H9 (cell line): ENCODE results near the gene TRIM44. TPM values are rescaled to one million over a fixed set of nuclear protein-coding genes. Genes with fewer than 3 reads are reported as not detected.

Source experiments
- DNase-seq: peaks from one replicate; pipeline ENCODE4 v3.0.0-alpha.2; 2017
- H2AFZ ChIP-seq: one replicate; pipeline ENCODE4 v1.6.1; 2013; ENCODE audit warnings: mild to moderate bottlenecking, low read length, control low read depth, moderate library complexity
- H2AK5ac ChIP-seq: 2 replicates; pipeline ENCODE4 v1.6.1; 2013; ENCODE audit warnings: low read length, control low read depth, mixed read lengths; ENCODE audit not compliant: insufficient read length
- H2BK120ac ChIP-seq: one replicate; pipeline ENCODE4 v1.6.1; 2013; ENCODE audit warnings: low read depth, mild to moderate bottlenecking, low read length, control low read depth, inconsistent platforms; ENCODE audit not compliant: poor library complexity, severe bottlenecking
- H2BK12ac ChIP-seq: 2 replicates; pipeline ENCODE4 v1.6.1; 2013; ENCODE audit warnings: low read length, control low read depth, mixed read lengths, low read depth; ENCODE audit not compliant: insufficient read length
- H2BK15ac ChIP-seq: 2 replicates; pipeline ENCODE4 v1.6.1; 2013; ENCODE audit warnings: low read depth, low read length, control low read depth
- H2BK20ac ChIP-seq: one replicate; pipeline ENCODE4 v1.6.1; 2013; ENCODE audit warnings: low read depth, mild to moderate bottlenecking, low read length, control low read depth, inconsistent platforms; ENCODE audit not compliant: poor library complexity, severe bottlenecking
- H2BK5ac ChIP-seq: 2 replicates; pipeline ENCODE4 v1.6.1; 2013; ENCODE audit warnings: low read length, control low read depth, mixed read lengths; ENCODE audit not compliant: insufficient read length
- H3K14ac ChIP-seq: 2 replicates; pipeline ENCODE4 v1.6.1; 2013; ENCODE audit warnings: low read length, control low read depth; ENCODE audit not compliant: insufficient read depth
- H3K18ac ChIP-seq: 2 replicates; pipeline ENCODE4 v1.6.1; 2013; ENCODE audit warnings: low read depth, mild to moderate bottlenecking, mixed read lengths, low read length, control low read depth; ENCODE audit not compliant: insufficient read length
- H3K23ac ChIP-seq: 2 replicates; pipeline ENCODE4 v1.6.1; 2013; ENCODE audit warnings: low read length, control low read depth, mixed read lengths, low read depth; ENCODE audit not compliant: insufficient read length
- H3K23me2 ChIP-seq: 2 replicates; pipeline ENCODE4 v1.6.1; 2013; ENCODE audit warnings: low read depth, mild to moderate bottlenecking, mixed read lengths, low read length, control low read depth; ENCODE audit not compliant: insufficient read length, poor library complexity, severe bottlenecking
- H3K27ac ChIP-seq: 2 replicates; pipeline ENCODE4 v1.5.1; 2013; ENCODE audit warnings: low read length, control low read depth, mixed read lengths, low read depth; ENCODE audit not compliant: insufficient read length
- H3K27me3 ChIP-seq: 2 replicates; pipeline ENCODE4 v1.6.1; 2013; ENCODE audit warnings: low read length, control low read depth, inconsistent platforms; ENCODE audit not compliant: insufficient read depth
- H3K4ac ChIP-seq: 2 replicates; pipeline ENCODE4 v1.6.1; 2013; ENCODE audit warnings: low read depth, mild to moderate bottlenecking, control low read depth, inconsistent platforms, low read length, moderate library complexity
- H3K4me1 ChIP-seq: 2 replicates; pipeline ENCODE4 v1.6.1; 2013; ENCODE audit warnings: low read length, control low read depth, inconsistent platforms; ENCODE audit not compliant: insufficient read depth
- H3K4me2 ChIP-seq: 2 replicates; pipeline ENCODE4 v1.6.1; 2013; ENCODE audit warnings: low read length, control low read depth, mixed read lengths; ENCODE audit not compliant: insufficient read length, insufficient read depth
- H3K56ac ChIP-seq: 2 replicates; pipeline ENCODE4 v1.6.1; 2013; ENCODE audit warnings: low read depth, mild to moderate bottlenecking, mixed read lengths, low read length, control low read depth; ENCODE audit not compliant: insufficient read length
- H3K79me1 ChIP-seq: 2 replicates; pipeline ENCODE4 v1.6.1; 2013; ENCODE audit warnings: low read depth, mild to moderate bottlenecking, moderate library complexity, low read length, control low read depth, inconsistent platforms; ENCODE audit not compliant: insufficient read depth, poor library complexity, severe bottlenecking
- H3K79me2 ChIP-seq: 2 replicates; pipeline ENCODE4 v1.6.1; 2013; ENCODE audit warnings: low read length, control low read depth, inconsistent platforms; ENCODE audit not compliant: insufficient read depth
- H3K9ac ChIP-seq: 2 replicates; pipeline ENCODE4 v1.6.1; 2013; ENCODE audit warnings: low read length, control low read depth, mixed read lengths; ENCODE audit not compliant: insufficient read length; ENCODE audit errors: extremely low read depth
- H3K9me3 ChIP-seq: one replicate; pipeline ENCODE4 v1.6.1; 2013; ENCODE audit warnings: low read depth, low read length, inconsistent platforms; ENCODE audit not compliant: control insufficient read depth
- H3T11ph ChIP-seq: one replicate; pipeline ENCODE4 v1.6.1; 2013; ENCODE audit warnings: mild to moderate bottlenecking, low read length, control low read depth, inconsistent platforms
- H4K20me1 ChIP-seq: one replicate; pipeline ENCODE4 v1.6.1; 2013; ENCODE audit not compliant: control insufficient read depth, insufficient read length, insufficient read depth
- H4K5ac ChIP-seq: 2 replicates; pipeline ENCODE4 v1.6.1; 2013; ENCODE audit warnings: low read depth, mild to moderate bottlenecking, mixed read lengths, low read length, control low read depth; ENCODE audit not compliant: insufficient read length
- H4K8ac ChIP-seq: replicated peaks from 2 replicates; pipeline ENCODE4 v1.6.1; 2013; ENCODE audit warnings: low read length, control low read depth, mixed read lengths, low read depth; ENCODE audit not compliant: insufficient read length
- H4K91ac ChIP-seq: 2 replicates; pipeline ENCODE4 v1.6.1; 2013; ENCODE audit warnings: low read depth, mild to moderate bottlenecking, moderate library complexity, mixed read lengths, low read length, control low read depth; ENCODE audit not compliant: insufficient read length
- H3K27ac Mint-ChIP-seq, 3 experiments: 2 replicates in 2 of 3; 3 replicates in 1 of 3; pipeline ENCODE4 v1.8.0; 2020 to 2021; ENCODE audit warnings: mixed read lengths in 3 of 3, mild to moderate bottlenecking in 1 of 3, moderate library complexity in 1 of 3
- H3K27me3 Mint-ChIP-seq: 2 replicates; pipeline ENCODE4 v1.8.0; 2021; ENCODE audit warnings: low read depth, mild to moderate bottlenecking, moderate library complexity, mixed read lengths
- H3K36me3 Mint-ChIP-seq, 3 experiments: 2 replicates in 2 of 3; 3 replicates in 1 of 3; pipeline ENCODE4 v1.8.0; 2020 to 2021; ENCODE audit warnings: low read depth in 3 of 3, mixed read lengths in 3 of 3; ENCODE audit not compliant: insufficient read depth in 1 of 3
- H3K4me1 Mint-ChIP-seq, 2 experiments: 2 replicates each; pipeline ENCODE4 v1.8.0; 2020; ENCODE audit warnings: mixed read lengths in 2 of 2
- H3K4me3 Mint-ChIP-seq, 2 experiments: 2 replicates in 1 of 2; 3 replicates in 1 of 2; pipeline ENCODE4 v1.8.0; 2020 to 2021; ENCODE audit warnings: mild to moderate bottlenecking in 2 of 2, mixed read lengths in 2 of 2, moderate library complexity in 1 of 2
- H3K9me3 Mint-ChIP-seq, 2 experiments: 2 replicates in 1 of 2; 3 replicates in 1 of 2; pipeline ENCODE4 v1.8.0; 2020; ENCODE audit warnings: mild to moderate bottlenecking in 2 of 2, mixed read lengths in 2 of 2, moderate library complexity in 1 of 2
- CTCF ChIP-seq: fragments of 200-600 bp; sonication (generic); conservative IDR thresholded peaks from 3 replicates; pipeline ENCODE4 v1.8.0; 2021; ENCODE audit warnings: antibody characterized with exemption, mild to moderate bottlenecking
- WGBS: extraction: QIAGEN DNeasy Blood & Tissue Kit; methylation state at CpG from one replicate; pipeline ENCODE4 v1.1.7; 2013; ENCODE audit warnings: missing lambda C conversion rate, low lambda C conversion rate, mixed read lengths; ENCODE audit not compliant: insufficient read length; ENCODE audit errors: extremely low coverage; 5-methylcytosine and 5-hydroxymethylcytosine counted together
- total RNA-seq: library from RNA; stranded (reverse); gene quantifications from 2 replicates; pipeline ENCODE4 v1.2.1, GENCODE V29; 2021

TRIM44 gene
- total RNA-seq, 1 experiment from 2014 or later: 37.7 TPM

DNA sequence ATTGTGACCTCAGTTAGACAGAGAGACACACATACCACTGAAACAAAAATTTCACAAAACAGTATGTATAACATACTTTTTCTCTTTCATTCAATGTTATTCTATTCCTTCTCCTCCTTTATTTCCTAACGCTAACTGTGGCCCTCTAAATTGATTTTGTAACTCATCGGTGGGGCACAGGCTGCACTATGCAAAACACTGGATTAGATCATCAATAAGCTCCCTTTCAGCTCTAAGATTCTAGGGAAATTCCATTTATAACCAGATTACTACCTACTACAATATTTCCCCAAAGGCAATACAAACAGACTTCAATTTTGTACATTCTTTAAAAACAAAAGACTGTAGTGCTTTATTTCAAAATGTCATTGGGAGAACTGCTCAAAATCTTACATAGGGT, 38.3 kb upstream of the TRIM44 start:
- no peak overlapping the region for H3K27ac Mint-ChIP-seq

More for the DNA sequence above, 38.3 kb upstream of the TRIM44 start:
- no peaks in the 10 kb centered on the region for H3K9me3 ChIP-seq
- no peak overlapping the region for H2BK5ac ChIP-seq
- peaks cover 8% of the 10 kb centered on the region for H3K23me2 ChIP-seq
- H3K23ac ChIP-seq: no peak overlapping the region
- DNase-seq: no peak
- H3K56ac ChIP-seq: no peak overlapping the region
- no peak overlapping the region for H2AFZ ChIP-seq
- no peak overlapping the region for H2BK120ac ChIP-seq
- Mint-ChIP-seq H3K4me1 (peaks cover 18 to 21% of the 10 kb centered on the region in 2 experiments), H3K4me3 (no peak overlapping the region), H3K27me3 (peaks cover 28% of the 10 kb centered on the region), H3K36me3 (peaks cover 0 to 2% (median 2%) of the 10 kb centered on the region in 3 experiments; a peak in 3 of 7 replicates), H3K9me3 (peaks cover 0 to 2% of the 10 kb centered on the region in 2 experiments; a peak in 2 of 5 replicates)
- H3K4me2 ChIP-seq: no peak overlapping the region
- H3K14ac ChIP-seq: no peak overlapping the region
- peaks cover 2% of the 10 kb centered on the region; the same call in 1 of the 2 replicates for H3K27me3 ChIP-seq
- no peak overlapping the region for H3K18ac ChIP-seq
- peaks cover 4% of the 10 kb centered on the region for H3K4me1 ChIP-seq
- H3T11ph ChIP-seq: no peak overlapping the region
- no peak overlapping the region for H2BK20ac ChIP-seq
- no peaks in the 10 kb centered on the region for H3K79me1 ChIP-seq
- 100% methylated on average over 1 of the region's 2 CpGs for WGBS
- H4K5ac ChIP-seq: no peak overlapping the region
- no peak overlapping the region for H3K9ac ChIP-seq
- no peak overlapping the region for H3K4ac ChIP-seq
- no peaks in the 10 kb centered on the region for H3K79me2 ChIP-seq
- no peak overlapping the region for H2BK12ac ChIP-seq
- no peak overlapping the region for H2AK5ac ChIP-seq
- H3K27ac ChIP-seq: no peak overlapping the region
- H4K91ac ChIP-seq: no peak overlapping the region
- H2BK15ac ChIP-seq: no peak overlapping the region
- TF ChIP-seq CTCF: no peak
- H4K20me1 ChIP-seq: no peaks in the 10 kb centered on the region
- H4K8ac ChIP-seq: no peak overlapping the region
